Karpas-422 (cell line): ENCODE data around the gene CD58. TPM values are rescaled to one million over a fixed set of nuclear protein-coding genes. Genes with fewer than 3 reads are reported as not detected.

Experiments
- DNase-seq: peaks from one replicate; pipeline ENCODE4 v3.0.0-alpha.2; 2015
- H2AFZ ChIP-seq: fragments of 200-600 bp; sonication (generic); 2 replicates; pipeline ENCODE4 v1.6.1; 2014; ENCODE audit warnings: antibody characterized with exemption, low read length, mixed read lengths
- H3K27ac ChIP-seq: fragments of 200-600 bp; sonication (generic); 2 replicates; pipeline ENCODE4 v1.5.1; 2014; ENCODE audit warnings: mild to moderate bottlenecking, low read length, moderate library complexity
- H3K27me3 ChIP-seq: fragments of 200-600 bp; sonication (generic); 2 replicates; pipeline ENCODE4 v1.6.1; 2014; ENCODE audit warnings: low read length, mixed read lengths
- H3K36me3 ChIP-seq: fragments of 200-600 bp; sonication (generic); 2 replicates; pipeline ENCODE4 v1.6.1; 2014; ENCODE audit warnings: low read length, mixed read lengths; ENCODE audit not compliant: insufficient read depth
- H3K4me1 ChIP-seq: fragments of 200-600 bp; sonication (generic); 2 replicates; pipeline ENCODE4 v1.6.1; 2014; ENCODE audit warnings: mild to moderate bottlenecking, low read length, mixed read lengths
- H3K4me2 ChIP-seq: fragments of 200-600 bp; sonication (generic); 2 replicates; pipeline ENCODE4 v1.6.1; 2014; ENCODE audit warnings: low read length, low read depth, mild to moderate bottlenecking; ENCODE audit not compliant: poor library complexity, severe bottlenecking
- H3K4me3 ChIP-seq: fragments of 200-600 bp; sonication (generic); 2 replicates; pipeline ENCODE4 v1.5.1; 2014; ENCODE audit warnings: mild to moderate bottlenecking, antibody characterized with exemption, low read length, mixed read lengths
- H3K79me2 ChIP-seq: fragments of 200-600 bp; sonication (generic); 2 replicates; pipeline ENCODE4 v1.6.1; 2014; ENCODE audit warnings: mild to moderate bottlenecking, low read length, mixed read lengths
- H3K9ac ChIP-seq: fragments of 200-600 bp; sonication (generic); 2 replicates; pipeline ENCODE4 v1.6.0; 2014; ENCODE audit warnings: low read length
- H3K9me2 ChIP-seq: fragments of 200-600 bp; sonication (generic), shearing (Covaris generic); replicated peaks from 2 replicates; pipeline ENCODE4 v1.6.0; 2014; ENCODE audit warnings: mild to moderate bottlenecking, low read length, moderate library complexity; ENCODE audit not compliant: insufficient read depth
- H3K9me3 ChIP-seq: fragments of 300-700, 200-600 bp; sonication (generic); 2 replicates; pipeline ENCODE4 v1.6.1; 2014; ENCODE audit warnings: low read length, mixed read lengths
- H4K20me1 ChIP-seq: fragments of 200-600 bp; sonication (generic); 2 replicates; pipeline ENCODE4 v1.6.1; 2014; ENCODE audit warnings: mild to moderate bottlenecking, antibody characterized with exemption, low read length, low read depth; ENCODE audit not compliant: insufficient read depth
- total RNA-seq: library from RNA; depleted of rRNA; stranded (reverse); fragments of >200 nt; shearing (Covaris generic); gene quantifications from 2 replicates; pipeline ENCODE4 v1.2.3, GENCODE V29; 2014; ENCODE audit warnings: low replicate concordance

The CD58 gene
- total RNA-seq, 1 experiment from 2014 or later = 1.2 TPM

DNA sequence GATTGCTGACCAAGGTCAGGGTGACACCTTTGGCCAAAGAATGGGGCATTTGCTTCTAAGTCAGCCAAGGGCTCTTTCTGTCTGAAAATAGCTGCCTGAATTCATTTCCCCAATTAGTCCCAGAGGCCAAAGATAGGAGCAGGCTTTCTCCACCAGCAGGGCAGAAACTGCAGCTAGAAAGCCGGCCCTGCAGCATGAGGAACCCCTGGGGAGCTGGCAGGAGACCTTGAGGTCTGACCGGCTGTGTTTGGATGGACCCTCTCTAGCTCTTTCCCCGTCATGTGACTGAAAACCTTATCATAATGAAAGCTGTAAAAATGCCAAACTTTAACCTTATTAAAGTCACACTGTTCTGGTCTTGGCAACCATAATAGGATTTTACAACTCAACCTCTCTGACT, 93.4 kb downstream of the CD58 start:
- H3K27me3 ChIP-seq = no peaks in the 10 kb centered on the region
- H3K36me3 ChIP-seq = no peaks in the 10 kb centered on the region
- H3K4me1 ChIP-seq = peaks cover 100% of the 10 kb centered on the region
- peak overlapping the region; percentile 57 for H3K4me3 ChIP-seq
- peak overlapping the region; percentile 73 for H3K4me2 ChIP-seq
- no peaks in the 10 kb centered on the region for H3K9me3 ChIP-seq
- H3K27ac ChIP-seq = peak overlapping the region; percentile 97
- DNase-seq = peak; percentile 69
- no peaks in the 10 kb centered on the region for H4K20me1 ChIP-seq
- no peaks in the 10 kb centered on the region for H3K9me2 ChIP-seq
- 0 out of 2 replicates have a peak overlapping the region, but pooled peaks have one; percentile 2 for H2AFZ ChIP-seq
- no peaks in the 10 kb centered on the region for H3K79me2 ChIP-seq
- peak overlapping the region; percentile 63 for H3K9ac ChIP-seq

DNA sequence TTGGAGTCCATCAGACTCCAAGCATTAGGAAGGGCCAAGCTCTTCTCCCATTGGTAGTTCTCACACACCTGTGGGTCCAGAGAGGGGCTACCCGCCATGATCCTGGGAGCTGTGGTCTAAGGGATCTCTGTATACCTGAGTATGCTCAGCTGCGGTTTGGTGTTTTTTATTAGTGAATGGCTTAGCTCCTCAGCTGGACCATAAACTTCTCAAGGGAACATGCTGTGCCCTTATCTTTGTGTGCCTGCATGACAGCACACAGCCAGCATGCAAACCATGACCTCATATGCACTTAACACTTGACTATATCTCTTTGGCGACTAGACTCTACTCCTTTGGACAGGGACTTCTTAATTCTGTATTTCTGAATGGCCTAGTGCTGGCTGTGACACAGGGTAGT, 94.5 kb downstream of the CD58 start:
- H3K27me3 ChIP-seq = no peaks in the 10 kb centered on the region
- no peak overlapping the region for H2AFZ ChIP-seq
- DNase-seq = peak; percentile 92
- H3K4me1 ChIP-seq = peaks cover 100% of the 10 kb centered on the region
- H3K9ac ChIP-seq = peak overlapping the region; percentile 77
- no peaks in the 10 kb centered on the region for H3K9me2 ChIP-seq
- H3K4me2 ChIP-seq = peak overlapping the region; percentile 73
- H3K79me2 ChIP-seq = no peaks in the 10 kb centered on the region
- peak overlapping the region; percentile 57 for H3K4me3 ChIP-seq
- H3K9me3 ChIP-seq = no peaks in the 10 kb centered on the region
- peak overlapping the region; percentile 97 for H3K27ac ChIP-seq
- no peaks in the 10 kb centered on the region for H3K36me3 ChIP-seq
- no peaks in the 10 kb centered on the region for H4K20me1 ChIP-seq

DNA sequence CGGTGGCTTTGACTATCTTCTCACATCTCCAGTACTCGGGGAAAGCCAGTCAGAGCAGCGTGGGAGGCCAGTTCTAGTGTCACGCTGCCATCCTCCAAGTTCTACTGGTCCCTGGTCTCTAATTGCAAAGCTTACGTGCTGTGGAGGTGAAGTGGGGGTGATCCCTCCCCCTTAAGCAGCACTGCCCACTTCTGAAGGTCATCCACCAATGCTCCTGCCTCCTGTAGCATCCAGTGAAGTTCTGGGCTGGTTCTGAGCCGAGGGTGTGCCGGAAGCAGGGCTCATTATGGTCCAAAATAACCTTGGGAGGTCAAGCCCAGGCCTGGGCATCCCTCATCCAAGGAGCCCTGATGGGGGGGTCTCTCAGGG, 95.0 kb downstream of the CD58 start:
- Histone ChIP-seq H3K4me2 (peak overlapping the region; percentile 73), H3K27me3 (no peaks in the 10 kb centered on the region), H4K20me1 (no peaks in the 10 kb centered on the region), H3K79me2 (no peaks in the 10 kb centered on the region), H2AFZ (peak overlapping the region; percentile 5; the same call in 1 of the 2 replicates), H3K9me2 (no peaks in the 10 kb centered on the region), H3K9ac (peak overlapping the region; percentile 77), H3K9me3 (no peaks in the 10 kb centered on the region), H3K36me3 (no peaks in the 10 kb centered on the region), H3K27ac (peak overlapping the region; percentile 97), H3K4me3 (peak overlapping the region; percentile 57), H3K4me1 (peaks cover 100% of the 10 kb centered on the region)
- DNase-seq = peak; percentile 80

DNA sequence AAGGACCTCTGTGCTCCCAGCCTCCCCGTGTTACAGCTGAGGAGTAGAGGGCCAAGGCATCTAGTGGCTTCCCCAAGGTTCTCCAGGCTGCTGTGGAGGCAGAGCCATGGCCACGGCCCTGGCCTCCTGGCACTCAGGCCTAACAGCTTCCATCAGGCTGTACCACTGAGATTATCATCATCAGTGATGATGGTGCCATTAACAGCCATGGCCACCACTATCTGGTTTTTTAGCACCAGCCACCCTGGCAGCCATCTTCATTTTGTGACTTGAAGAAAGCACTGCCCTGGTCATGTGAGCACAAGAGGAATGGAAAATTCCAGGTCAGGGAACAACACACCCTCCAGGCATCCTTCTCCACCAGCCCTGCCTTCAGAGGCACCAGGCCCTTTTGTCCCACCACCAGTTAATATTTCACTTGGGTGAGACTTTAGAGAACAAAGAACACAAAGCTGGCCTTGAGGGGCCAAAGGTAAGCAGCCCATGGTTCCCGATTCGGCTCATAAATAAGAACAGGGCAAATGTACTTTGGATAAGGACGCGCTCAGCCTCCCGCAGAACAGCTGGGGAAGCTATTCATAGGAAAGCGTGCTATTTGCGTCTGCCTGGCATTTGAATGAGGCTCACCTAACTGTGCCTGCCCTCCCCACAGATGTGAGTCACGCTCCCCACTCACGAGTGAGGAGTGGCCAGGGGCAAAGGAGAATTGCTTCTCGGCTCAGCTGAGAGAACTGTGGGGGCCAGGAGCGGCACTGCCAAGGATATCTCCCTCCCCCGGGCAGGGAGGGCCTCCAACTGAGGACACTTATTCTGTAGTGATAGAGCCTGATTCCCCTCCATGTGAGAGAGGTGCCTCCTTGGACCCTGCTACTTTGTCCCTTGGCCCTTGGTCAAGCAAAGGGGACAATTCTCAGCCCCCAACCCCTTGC, 95.6 kb downstream of the CD58 start:
- no peaks in the 10 kb centered on the region for H3K9me3 ChIP-seq
- no peaks in the 10 kb centered on the region for H3K9me2 ChIP-seq
- peak overlapping the region; percentile 77 for H3K9ac ChIP-seq

DNA sequence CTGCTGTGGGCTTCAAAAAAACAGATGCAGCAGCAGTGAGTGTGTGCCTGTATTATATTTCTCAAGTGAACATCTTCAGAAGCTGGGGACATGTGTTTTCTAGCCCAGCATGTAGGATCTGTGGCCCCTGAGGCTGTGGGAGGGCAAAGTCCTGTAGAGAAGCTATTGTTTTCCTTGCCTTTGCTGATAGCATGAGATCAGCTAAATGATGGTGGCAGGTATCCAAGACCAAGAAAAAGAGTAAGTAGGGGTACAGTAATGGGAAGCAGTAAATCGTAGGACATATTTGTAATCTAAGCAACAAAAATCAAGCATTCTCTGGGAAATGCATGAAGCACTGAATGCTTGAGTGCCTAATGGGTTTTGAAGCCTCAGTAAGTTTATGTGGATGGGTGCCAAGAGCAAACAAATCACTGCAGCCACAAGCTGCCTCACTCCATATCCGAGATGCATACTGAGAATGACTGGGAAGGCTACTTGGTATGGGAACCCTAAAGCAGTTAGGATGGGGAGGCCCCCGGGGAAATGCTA, 98.3 kb downstream of the CD58 start:
- H3K4me1 ChIP-seq = peaks cover 75% of the 10 kb centered on the region
- no peak overlapping the region for H2AFZ ChIP-seq
- H3K4me3 ChIP-seq = peak overlapping the region; percentile 28
- H3K9me2 ChIP-seq = no peaks in the 10 kb centered on the region; the same call in 1 of the 2 replicates
- H3K4me2 ChIP-seq = peak overlapping the region; percentile 68
- peak overlapping the region; percentile 97 for H3K27ac ChIP-seq
- peak; percentile 77 for DNase-seq
- H3K27me3 ChIP-seq = no peaks in the 10 kb centered on the region
- H3K36me3 ChIP-seq = no peaks in the 10 kb centered on the region
- peak overlapping the region; percentile 67 for H3K9ac ChIP-seq
- no peaks in the 10 kb centered on the region for H3K79me2 ChIP-seq
- no peaks in the 10 kb centered on the region for H3K9me3 ChIP-seq
- no peaks in the 10 kb centered on the region for H4K20me1 ChIP-seq

More for the DNA sequence above, 95.6 kb downstream of the CD58 start:
- Histone ChIP-seq H3K4me2 (peak overlapping the region; percentile 73), H3K36me3 (no peaks in the 10 kb centered on the region), H3K79me2 (no peaks in the 10 kb centered on the region), H3K27ac (peak overlapping the region; percentile 97), H3K4me1 (peaks cover 100% of the 10 kb centered on the region), H3K27me3 (no peaks in the 10 kb centered on the region), H3K4me3 (peak overlapping the region; percentile 57), H4K20me1 (no peaks in the 10 kb centered on the region), H2AFZ (peak overlapping the region; percentile 5; the same call in 1 of the 2 replicates)
- DNase-seq = peak; percentile 88

DNA sequence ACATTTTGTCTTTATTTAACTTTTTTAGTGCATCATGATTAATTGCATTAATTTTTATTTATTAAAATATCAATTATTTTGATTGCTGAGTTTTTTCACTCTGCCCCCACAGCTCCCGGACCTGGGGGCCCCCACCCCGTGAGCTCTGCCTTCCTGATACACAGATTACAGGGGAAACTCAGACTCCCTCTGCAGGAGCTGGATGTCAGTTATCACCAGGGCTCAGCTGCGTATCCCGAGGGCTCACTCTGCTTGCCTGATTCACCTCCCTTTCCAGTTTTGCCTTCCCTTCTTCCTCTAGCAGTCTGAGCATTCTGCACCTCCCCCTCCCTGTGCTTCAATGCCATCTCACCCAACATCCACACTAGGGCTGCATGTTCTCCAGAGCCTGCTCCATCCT, 99.6 kb downstream of the CD58 start:
- Histone ChIP-seq H3K27me3 (no peaks in the 10 kb centered on the region), H3K79me2 (no peaks in the 10 kb centered on the region), H3K4me3 (peak overlapping the region; percentile 28; the same call in 1 of the 2 replicates), H3K4me2 (peak overlapping the region; percentile 68), H3K9me3 (no peaks in the 10 kb centered on the region), H3K36me3 (no peaks in the 10 kb centered on the region), H3K4me1 (peaks cover 63% of the 10 kb centered on the region), H4K20me1 (no peaks in the 10 kb centered on the region), H3K27ac (peak overlapping the region; percentile 97), H3K9me2 (no peaks in the 10 kb centered on the region; the same call in 1 of the 2 replicates), H3K9ac (peak overlapping the region; percentile 67), H2AFZ (no peak overlapping the region)
- no peak for DNase-seq

DNA sequence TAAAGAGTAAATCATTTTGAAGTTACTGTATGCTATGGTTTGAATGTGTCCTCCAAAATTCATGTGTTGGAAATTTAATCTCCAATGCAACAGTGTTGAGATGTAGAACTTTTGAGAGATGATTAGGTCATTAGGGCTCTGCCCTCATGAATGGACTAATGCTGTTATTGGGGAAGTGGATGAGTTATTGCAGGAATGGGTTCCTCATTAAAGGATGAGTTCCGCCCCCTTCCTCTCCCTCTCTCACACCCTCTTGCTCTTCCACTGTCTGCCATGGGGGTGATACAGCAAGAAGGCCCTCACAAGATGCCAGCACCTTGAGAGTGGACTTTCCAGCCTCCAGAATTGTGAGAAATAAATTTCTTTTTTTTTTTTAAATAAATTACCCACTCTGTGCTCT, 100.2 kb downstream of the CD58 start:
- H3K4me3 ChIP-seq = no peak overlapping the region
- no peaks in the 10 kb centered on the region for H4K20me1 ChIP-seq
- peaks cover 60% of the 10 kb centered on the region for H3K4me1 ChIP-seq
- no peaks in the 10 kb centered on the region for H3K79me2 ChIP-seq
- no peaks in the 10 kb centered on the region for H3K9me3 ChIP-seq
- H2AFZ ChIP-seq = no peak overlapping the region
- no peak for DNase-seq
- H3K4me2 ChIP-seq = peak overlapping the region; percentile 68
- H3K36me3 ChIP-seq = no peaks in the 10 kb centered on the region
- H3K27ac ChIP-seq = peak overlapping the region; percentile 97
- H3K27me3 ChIP-seq = no peaks in the 10 kb centered on the region
- no peaks in the 10 kb centered on the region; the same call in 1 of the 2 replicates for H3K9me2 ChIP-seq
- no peak overlapping the region for H3K9ac ChIP-seq
